ENCODE data around the gene MYCL. TPM values are rescaled to one million over a fixed set of nuclear protein-coding genes. Genes with fewer than 3 reads are reported as not detected.
"Not testable (repeated sequence)": the region's sequence is repeated elsewhere in the genome, so short reads cannot be mapped to it uniquely, and the experiment has no call there.

MYCL gene
- polyA plus RNA-seq, 3 donors: 24.8 to 84.0 (median 74.7) TPM

GRCh38 chr1:39872698-39873097 is 29.0 kb downstream of the MYCL start:
- Histone ChIP-seq H3K9me3 (replicated peaks in 1 of 2; ENCODE audit: control insufficient read depth in 1 of 2, insufficient read depth in 1 of 2, low read length in 2 of 2) (no peaks in the 10 kb centered on the region), H3K36me3 (replicated peaks in 1 of 2; ENCODE audit: control insufficient read depth in 1 of 2, insufficient read depth in 2 of 2, low read length in 2 of 2) (no peaks in the 10 kb centered on the region), H3K27ac (ENCODE audit: low read depth in 1 of 2, low read length in 2 of 2) (no peak overlapping the region), H3K79me2 (ENCODE audit: insufficient read depth, low read length) (peaks cover 79% of the 10 kb centered on the region), H2AFZ (ENCODE audit: insufficient read depth, low read depth, low read length, poor library complexity, severe bottlenecking) (no peak overlapping the region), H4K20me1 (ENCODE audit: insufficient read depth, low read length) (no peaks in the 10 kb centered on the region), H3K4me1 (ENCODE audit: control insufficient read depth in 1 of 2, insufficient read depth in 2 of 2, low read length in 2 of 2) (peaks cover 40 to 47% of the 10 kb centered on the region in 2 donors), H3K9ac (ENCODE audit: insufficient read depth, low read length, poor library complexity, severe bottlenecking) (no peak overlapping the region), H3K27me3 (ENCODE audit: control insufficient read depth in 2 of 2, insufficient read depth in 2 of 2, low read length in 2 of 2) (no peaks in the 10 kb centered on the region), H3K4me3 (replicated peaks in 1 of 3; ENCODE audit: low read depth in 2 of 3, low read length in 3 of 3) (no peak overlapping the region), H3K4me2 (replicated peaks; ENCODE audit: extremely low read depth, low read length, poor library complexity, severe bottlenecking) (no peak overlapping the region)
- intact Hi-C loops (cut with micrococcal nuclease): no loop called here
- no CpG with 5 or more reads among the region's 1 CpG for WGBS (ENCODE audit: insufficient coverage)
- no peak for TF ChIP-seq CTCF (IDR thresholded peaks at IDR 0.05)
- peaks cover 56% of the 10 kb centered on the region for H3K4me1 Mint-ChIP-seq
- peaks cover 15 to 27% of the 10 kb centered on the region in 2 donors for H3K36me3 Mint-ChIP-seq
- no peak overlapping the region for H3K4me3 Mint-ChIP-seq
- peaks cover 0 to 11% (median 4%) of the 10 kb centered on the region in 7 donors for H3K9me3 Mint-ChIP-seq
- DNase-seq: no peak
- peaks cover 0 to 2% (median 0%) of the 10 kb centered on the region in 3 donors for H3K27me3 Mint-ChIP-seq (ENCODE audit: low read depth in 3 of 3)
- H3K27ac Mint-ChIP-seq: no peak overlapping the region

- no peak overlapping the region for H3K4me3 Mint-ChIP-seq
- peaks cover 0 to 11% (median 4%) of the 10 kb centered on the region in 7 donors for H3K9me3 Mint-ChIP-seq
These were observed 29.9 kb downstream of the MYCL start for GRCh38 chr1:39871796-39872195.

GRCh38 chr1:39871043-39871442 is 30.7 kb downstream of the MYCL start:
- peaks cover 43% of the 10 kb centered on the region for H3K4me1 Mint-ChIP-seq
- H3K4me3 ChIP-seq (replicated peaks in 1 of 3; ENCODE audit: low read depth in 2 of 3, low read length in 3 of 3); H3K4me3 Mint-ChIP-seq; H3K27me3 Mint-ChIP-seq (ENCODE audit: low read depth in 3 of 3); intact Hi-C loops (cut with micrococcal nuclease); H3K9ac ChIP-seq (ENCODE audit: insufficient read depth, low read length, poor library complexity, severe bottlenecking); H3K27me3 ChIP-seq (ENCODE audit: control insufficient read depth in 2 of 2, insufficient read depth in 2 of 2, low read length in 2 of 2); H3K9me3 ChIP-seq (replicated peaks in 1 of 2; ENCODE audit: control insufficient read depth in 1 of 2, insufficient read depth in 1 of 2, low read length in 2 of 2); H3K27ac ChIP-seq (ENCODE audit: low read depth in 1 of 2, low read length in 2 of 2); DNase-seq; H2AFZ ChIP-seq (ENCODE audit: insufficient read depth, low read depth, low read length, poor library complexity, severe bottlenecking); H3K36me3 ChIP-seq (replicated peaks in 1 of 2; ENCODE audit: control insufficient read depth in 1 of 2, insufficient read depth in 2 of 2, low read length in 2 of 2); H3K4me2 ChIP-seq (replicated peaks; ENCODE audit: extremely low read depth, low read length, poor library complexity, severe bottlenecking); H4K20me1 ChIP-seq (ENCODE audit: insufficient read depth, low read length): not testable (repeated sequence)
- H3K36me3 Mint-ChIP-seq: peaks cover 13 to 30% of the 10 kb centered on the region in 2 donors
- WGBS (ENCODE audit: insufficient coverage): 99% methylated on average over 10 of the region's 12 CpGs
- Histone ChIP-seq H3K4me1 (ENCODE audit: control insufficient read depth in 1 of 2, insufficient read depth in 2 of 2, low read length in 2 of 2) (peaks cover 26 to 30% of the 10 kb centered on the region in 2 donors), H3K79me2 (ENCODE audit: insufficient read depth, low read length) (peaks cover 83% of the 10 kb centered on the region)
- H3K27ac Mint-ChIP-seq: peak overlapping the region in 1 of 7 donors; percentile 49
- peaks cover 0 to 11% (median 4%) of the 10 kb centered on the region in 7 donors for H3K9me3 Mint-ChIP-seq

More at GRCh38 chr1:39871796-39872195, 29.9 kb downstream of the MYCL start:
- no peak for TF ChIP-seq CTCF (IDR thresholded peaks at IDR 0.05)
- Histone ChIP-seq H3K27me3 (ENCODE audit: control insufficient read depth in 2 of 2, insufficient read depth in 2 of 2, low read length in 2 of 2) (no peaks in the 10 kb centered on the region), H3K9me3 (replicated peaks in 1 of 2; ENCODE audit: control insufficient read depth in 1 of 2, insufficient read depth in 1 of 2, low read length in 2 of 2) (no peaks in the 10 kb centered on the region), H3K4me1 (ENCODE audit: control insufficient read depth in 1 of 2, insufficient read depth in 2 of 2, low read length in 2 of 2) (peaks cover 31 to 38% of the 10 kb centered on the region in 2 donors), H3K9ac (ENCODE audit: insufficient read depth, low read length, poor library complexity, severe bottlenecking) (no peak overlapping the region), H3K4me3 (replicated peaks in 1 of 3; ENCODE audit: low read depth in 2 of 3, low read length in 3 of 3) (no peak overlapping the region), H3K36me3 (replicated peaks in 1 of 2; ENCODE audit: control insufficient read depth in 1 of 2, insufficient read depth in 2 of 2, low read length in 2 of 2) (no peaks in the 10 kb centered on the region), H3K4me2 (replicated peaks; ENCODE audit: extremely low read depth, low read length, poor library complexity, severe bottlenecking) (no peak overlapping the region), H3K27ac (ENCODE audit: low read depth in 1 of 2, low read length in 2 of 2) (no peak overlapping the region), H3K79me2 (ENCODE audit: insufficient read depth, low read length) (peaks cover 80% of the 10 kb centered on the region), H4K20me1 (ENCODE audit: insufficient read depth, low read length) (no peaks in the 10 kb centered on the region), H2AFZ (ENCODE audit: insufficient read depth, low read depth, low read length, poor library complexity, severe bottlenecking) (no peak overlapping the region)
- DNase-seq: no peak
- intact Hi-C loops (cut with micrococcal nuclease): no loop called here
- peaks cover 13 to 30% of the 10 kb centered on the region in 2 donors for H3K36me3 Mint-ChIP-seq
- H3K27me3 Mint-ChIP-seq (ENCODE audit: low read depth in 3 of 3): peaks cover 0 to 2% (median 0%) of the 10 kb centered on the region in 3 donors
- peaks cover 47% of the 10 kb centered on the region for H3K4me1 Mint-ChIP-seq
- H3K27ac Mint-ChIP-seq: no peak overlapping the region
